Suprapubic skin (tissue), 4 donors: ENCODE results near the gene RMDN3.

Source experiments
- EP300 ChIP-seq: sonication (generic); formaldehyde crosslinking; IDR thresholded peaks from one replicate; pipeline ENCODE4 v1.6.1; 2017; ENCODE audit warnings: antibody characterized with exemption
- POLR2A ChIP-seq, 2 donors: fragments of 450-650 bp; IDR thresholded peaks; one replicate each; pipeline ENCODE4 v1.6.1; 2017; ENCODE audit warnings: antibody characterized with exemption in 2 of 2, mild to moderate bottlenecking in 2 of 2, moderate library complexity in 2 of 2
- POLR2AphosphoS5 ChIP-seq, 3 donors: sonication (generic); formaldehyde crosslinking; IDR thresholded peaks; one replicate each; pipeline ENCODE4 v1.6.1; 2017; ENCODE audit warnings: antibody characterized with exemption in 3 of 3
- TF ChIP-seq, protein P1 (sequence below), 2 donors: fragments of 200-600 bp in 1 of 2; fragments of 450-650 bp in 1 of 2; sonication (generic) in 1 of 2; IDR thresholded peaks; one replicate each; pipeline ENCODE4 v1.5.1; 2016 to 2019; ENCODE audit warnings: antibody characterized with exemption in 2 of 2, mild to moderate bottlenecking in 1 of 2, moderate library complexity in 1 of 2

- TF ChIP-seq, protein P1, sequence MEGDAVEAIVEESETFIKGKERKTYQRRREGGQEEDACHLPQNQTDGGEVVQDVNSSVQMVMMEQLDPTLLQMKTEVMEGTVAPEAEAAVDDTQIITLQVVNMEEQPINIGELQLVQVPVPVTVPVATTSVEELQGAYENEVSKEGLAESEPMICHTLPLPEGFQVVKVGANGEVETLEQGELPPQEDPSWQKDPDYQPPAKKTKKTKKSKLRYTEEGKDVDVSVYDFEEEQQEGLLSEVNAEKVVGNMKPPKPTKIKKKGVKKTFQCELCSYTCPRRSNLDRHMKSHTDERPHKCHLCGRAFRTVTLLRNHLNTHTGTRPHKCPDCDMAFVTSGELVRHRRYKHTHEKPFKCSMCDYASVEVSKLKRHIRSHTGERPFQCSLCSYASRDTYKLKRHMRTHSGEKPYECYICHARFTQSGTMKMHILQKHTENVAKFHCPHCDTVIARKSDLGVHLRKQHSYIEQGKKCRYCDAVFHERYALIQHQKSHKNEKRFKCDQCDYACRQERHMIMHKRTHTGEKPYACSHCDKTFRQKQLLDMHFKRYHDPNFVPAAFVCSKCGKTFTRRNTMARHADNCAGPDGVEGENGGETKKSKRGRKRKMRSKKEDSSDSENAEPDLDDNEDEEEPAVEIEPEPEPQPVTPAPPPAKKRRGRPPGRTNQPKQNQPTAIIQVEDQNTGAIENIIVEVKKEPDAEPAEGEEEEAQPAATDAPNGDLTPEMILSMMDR (IDR thresholded peaks at IDR 0.05) = no peak
- TF ChIP-seq POLR2A (IDR thresholded peaks at IDR 0.05) (no peak), POLR2AphosphoS5 (IDR thresholded peaks at IDR 0.05) (no peak), EP300 (no peak)
Measured at GRCh38 chr15:40762919-40763800, 8.1 kb upstream of the RMDN3 start.
